AG04450 (cell line): ENCODE measurements around the gene PAGR1. TPM values are rescaled to one million over a fixed set of nuclear protein-coding genes. Genes with fewer than 3 reads are reported as not detected.

Experiments used
- CTCF ChIA-PET: fragments of 300-600, 350-600 bp; formaldehyde crosslinking; extraction: SDS; loops from one replicate; lab custom pipeline; 2022; ENCODE audit warnings: antibody characterized with exemption, inconsistent platforms; lab: Charles Lee
- POLR2A ChIA-PET: fragments of 350-600 bp; formaldehyde crosslinking; extraction: SDS; loops from one replicate; lab custom pipeline; 2021; ENCODE audit warnings: antibody characterized with exemption, inconsistent platforms; lab: Yijun Ruan, JAX
- DNase-seq: peaks from one replicate; pipeline ENCODE4 v3.0.0-alpha.2; 2011; ENCODE audit warnings: low read depth, low spot score
- H3K27ac ChIP-seq: one replicate; pipeline ENCODE4 v1.5.1; 2012; ENCODE audit warnings: low read depth, low read length, control low read depth
- H3K27me3 ChIP-seq: one replicate; pipeline ENCODE4 v1.6.0; 2012; ENCODE audit warnings: low read length; ENCODE audit not compliant: control insufficient read depth, insufficient read depth
- H3K4me3 ChIP-seq: 2 replicates; pipeline ENCODE4 v1.5.1; 2011; ENCODE audit warnings: mild to moderate bottlenecking, low read depth, low read length, control low read depth
- H3K9me3 ChIP-seq: 2 replicates; pipeline ENCODE4 v1.5.1; 2012; ENCODE audit warnings: low read length; ENCODE audit not compliant: control insufficient read depth, insufficient read depth
- CTCF ChIP-seq: IDR thresholded peaks from 2 replicates; pipeline ENCODE4 v1.5.1; 2011; ENCODE audit warnings: low read depth, low read length, control low read depth, inconsistent platforms
- polyA plus RNA-seq: library from polyadenylated mRNA; depleted of rRNA; stranded (reverse); fragments of >200 nt; gene quantifications from 2 replicates; pipeline ENCODE4 v1.2.3, GENCODE V29; 2011

PAGR1 gene
- polyA plus RNA-seq, 1 experiment = 14.5 TPM

DNA sequence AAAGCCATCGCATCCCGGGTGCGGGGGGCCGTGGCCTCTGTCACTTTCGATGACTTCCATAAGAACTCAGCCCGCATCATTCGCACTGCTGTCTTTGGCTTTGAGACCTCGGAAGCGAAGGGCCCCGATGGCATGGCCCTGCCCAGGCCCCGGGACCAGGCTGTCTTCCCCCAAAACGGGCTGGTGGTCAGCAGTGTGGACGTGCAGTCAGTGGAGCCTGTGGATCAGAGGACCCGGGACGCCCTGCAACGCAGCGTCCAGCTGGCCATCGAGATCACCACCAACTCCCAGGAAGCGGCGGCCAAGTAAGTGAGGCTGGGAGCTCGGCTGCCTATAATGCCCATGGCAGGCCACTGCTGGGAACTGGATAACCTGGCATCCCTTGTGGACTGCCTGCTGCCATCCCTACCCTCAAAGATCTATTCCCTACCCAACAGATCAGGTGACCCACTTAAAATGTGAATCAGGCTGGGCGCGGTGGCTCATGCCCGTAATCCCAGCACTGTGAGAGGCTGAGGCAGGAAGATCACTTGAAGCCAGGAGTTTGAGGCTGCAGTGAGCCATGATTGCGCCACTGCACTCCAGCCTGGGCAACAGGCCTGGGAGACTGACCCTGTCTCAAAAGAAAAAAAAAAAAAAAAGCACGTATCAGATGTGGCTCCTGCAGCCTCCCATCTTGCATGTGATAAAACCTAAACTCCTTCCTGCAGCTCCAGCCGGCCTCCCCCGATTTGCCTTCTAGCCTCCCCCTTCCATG, 28.8 kb downstream of the PAGR1 start:
- CTCF ChIA-PET = interaction anchor here (0.6 kb wide), 1 partner anchor 791 kb away, joined by 3 read pairs; no protein-coding TSS in a partner anchor
- Histone ChIP-seq H3K27me3 (no peaks in the 10 kb centered on the region), H3K4me3 (no peak overlapping the region), H3K9me3 (no peaks in the 10 kb centered on the region), H3K27ac (no peak overlapping the region)
- POLR2A ChIA-PET = interaction anchor here (0.5 kb wide), 1 partner anchor 10 kb away, joined by 3 read pairs; no protein-coding TSS in a partner anchor
- TF ChIP-seq CTCF = no peak
- no peak for DNase-seq

GRCh38 chr16:29845656-29846055, 29.7 kb downstream of the PAGR1 start:
- POLR2A ChIA-PET = no interaction called here
- DNase-seq = no peak

DNA sequence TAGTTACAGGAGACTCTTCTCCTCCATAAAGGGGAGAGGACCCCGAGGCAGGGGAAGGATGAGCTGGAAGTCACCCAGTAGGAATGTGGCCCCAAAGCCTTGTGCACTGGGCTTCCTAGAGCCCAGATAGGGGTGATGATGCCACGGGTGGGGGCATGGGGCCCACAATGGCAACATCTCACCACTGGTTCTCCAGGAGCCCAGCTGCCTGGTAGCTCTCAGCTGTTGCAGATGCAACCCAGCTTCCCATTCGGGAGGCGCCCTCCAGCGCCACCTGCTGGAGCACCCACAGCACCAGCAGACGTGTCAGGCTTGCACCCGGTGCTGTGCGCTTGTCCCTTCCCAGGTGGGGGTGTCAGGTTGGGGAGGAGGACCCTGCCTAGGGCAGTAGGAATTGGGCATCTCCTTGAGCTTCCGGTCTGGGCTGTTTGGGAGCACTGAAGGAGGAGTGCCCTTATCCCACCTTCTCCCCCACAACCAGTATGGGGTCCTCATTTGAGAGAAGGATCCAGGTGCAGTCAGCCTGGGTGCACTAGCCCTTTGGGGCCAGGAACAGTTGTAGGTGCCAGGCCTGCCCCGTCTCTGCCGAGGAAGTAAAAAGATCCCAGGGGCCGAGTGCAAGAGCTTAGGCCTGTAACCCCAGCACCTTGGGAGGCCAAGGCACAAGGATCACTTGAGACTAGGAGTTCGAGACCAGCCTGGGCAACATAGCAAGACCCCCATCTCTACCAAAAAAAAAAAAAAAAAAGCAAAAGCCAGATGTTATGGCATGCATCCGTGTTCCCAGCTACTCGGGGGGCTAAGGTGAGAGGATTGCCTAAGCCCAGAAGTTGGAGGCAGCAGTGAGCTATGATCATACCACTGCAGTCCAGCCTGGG, 32.7 kb downstream of the PAGR1 start:
- no peaks in the 10 kb centered on the region for H3K27me3 ChIP-seq
- H3K4me3 ChIP-seq = no peak overlapping the region
- no peak for DNase-seq
- no peak overlapping the region for H3K27ac ChIP-seq
- ChIA-PET POLR2A (interaction anchor here (0.7 to 1.2 kb wide), 4 partner anchors 16 to 41 kb away, joined by 3 to 10 read pairs (median 6); partner anchors contain the start of gene PAGR1), CTCF (interaction anchor here (0.6 to 2.9 kb wide), 45 partner anchors 10 to 755 kb away, joined by 3 to 45 read pairs (median 5); partner anchors contain the start of genes ASPHD1, C16orf92, CDIPT and INO80E)
- H3K9me3 ChIP-seq = no peaks in the 10 kb centered on the region
- TF ChIP-seq CTCF = peak; percentile 92

More at GRCh38 chr16:29845656-29846055, 29.7 kb downstream of the PAGR1 start:
- Histone ChIP-seq H3K27me3 (no peaks in the 10 kb centered on the region), H3K27ac (no peak overlapping the region), H3K4me3 (no peak overlapping the region), H3K9me3 (no peaks in the 10 kb centered on the region)
- TF ChIP-seq CTCF = no peak
- CTCF ChIA-PET = no interaction called here

DNA sequence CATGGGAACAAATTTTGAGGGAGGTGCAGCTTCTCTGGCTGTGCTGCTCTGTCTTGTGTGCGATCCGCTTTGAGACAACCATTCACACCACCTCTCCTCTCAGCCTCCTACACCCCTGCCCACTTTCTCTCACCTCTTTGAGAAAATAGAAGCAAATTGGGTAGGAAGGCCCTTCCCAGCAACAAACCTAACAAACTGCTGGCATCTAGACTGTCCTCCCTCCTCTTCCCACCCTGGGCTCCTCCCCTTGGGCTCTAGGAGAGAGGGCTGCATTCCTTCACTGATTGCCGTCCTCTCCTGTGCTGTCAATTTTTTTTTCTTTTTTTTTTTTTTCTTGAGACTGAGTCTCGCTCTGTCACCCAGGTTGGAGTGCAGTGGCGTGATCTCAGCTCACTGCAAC, 33.6 kb downstream of the PAGR1 start:
- no peak for DNase-seq
- no peak for TF ChIP-seq CTCF
- Histone ChIP-seq H3K9me3 (no peaks in the 10 kb centered on the region), H3K4me3 (no peak overlapping the region), H3K27ac (no peak overlapping the region), H3K27me3 (no peaks in the 10 kb centered on the region)
- CTCF ChIA-PET = interaction anchor here (0.7 to 2.9 kb wide), 18 partner anchors 9 to 163 kb away, joined by 3 to 45 read pairs (median 8); partner anchors contain the start of genes ASPHD1, MAZ, MVP and PAGR1
- POLR2A ChIA-PET = no interaction called here
